Measurements from ENCODE around the gene RCOR2. TPM values are rescaled to one million over a fixed set of nuclear protein-coding genes. Genes with fewer than 3 reads are reported as not detected.

The RCOR2 gene
- total RNA-seq, 1 donor from 2014 or later: 2.6 TPM

GRCh38 chr11:63892228-63892627, 24.7 kb downstream of the RCOR2 start:
- Mint-ChIP-seq H3K9me3 (ENCODE audit: unreplicated experiment) (peaks cover 3% of the 10 kb centered on the region), H3K36me3 (ENCODE audit: unreplicated experiment) (peaks cover 7% of the 10 kb centered on the region), H3K4me3 (ENCODE audit: unreplicated experiment) (no peak overlapping the region), H3K27ac (ENCODE audit: unreplicated experiment) (no peak overlapping the region), H3K27me3 (ENCODE audit: unreplicated experiment) (no peaks in the 10 kb centered on the region), H3K4me1 (ENCODE audit: unreplicated experiment) (peaks cover 15% of the 10 kb centered on the region)
- TF ChIP-seq CTCF (IDR thresholded peaks at IDR 0.05): no peak
- no peak for DNase-seq (ENCODE audit: extremely low spot score, unreplicated experiment)

- H3K4me1 Mint-ChIP-seq (ENCODE audit: unreplicated experiment): peaks cover 19% of the 10 kb centered on the region
- peaks cover 3% of the 10 kb centered on the region for H3K9me3 Mint-ChIP-seq (ENCODE audit: unreplicated experiment)
- peaks cover 4% of the 10 kb centered on the region for H3K36me3 Mint-ChIP-seq (ENCODE audit: unreplicated experiment)
- no peak for TF ChIP-seq CTCF (IDR thresholded peaks at IDR 0.05)
- no peak overlapping the region for H3K4me3 Mint-ChIP-seq (ENCODE audit: unreplicated experiment)
- no peak for DNase-seq (ENCODE audit: extremely low spot score, unreplicated experiment)
- H3K27me3 Mint-ChIP-seq (ENCODE audit: unreplicated experiment): no peaks in the 10 kb centered on the region
- H3K27ac Mint-ChIP-seq (ENCODE audit: unreplicated experiment): peak overlapping the region; percentile 47
These were observed 26.6 kb downstream of the RCOR2 start for GRCh38 chr11:63890368-63890767.

GRCh38 chr11:63889344-63889743, 27.6 kb downstream of the RCOR2 start:
- H3K4me3 Mint-ChIP-seq (ENCODE audit: unreplicated experiment): no peak overlapping the region
- H3K27ac Mint-ChIP-seq (ENCODE audit: unreplicated experiment): peak overlapping the region; percentile 52

GRCh38 chr11:63888170-63889086, 28.5 kb downstream of the RCOR2 start:
- peaks cover 2% of the 10 kb centered on the region for H3K9me3 Mint-ChIP-seq (ENCODE audit: unreplicated experiment)

More at GRCh38 chr11:63889344-63889743, 27.6 kb downstream of the RCOR2 start:
- H3K9me3 Mint-ChIP-seq (ENCODE audit: unreplicated experiment): peaks cover 3% of the 10 kb centered on the region
- peaks cover 19% of the 10 kb centered on the region for H3K4me1 Mint-ChIP-seq (ENCODE audit: unreplicated experiment)
- TF ChIP-seq CTCF (IDR thresholded peaks at IDR 0.05): no peak
- peaks cover 4% of the 10 kb centered on the region for H3K36me3 Mint-ChIP-seq (ENCODE audit: unreplicated experiment)
- H3K27me3 Mint-ChIP-seq (ENCODE audit: unreplicated experiment): no peaks in the 10 kb centered on the region
- no peak for DNase-seq (ENCODE audit: extremely low spot score, unreplicated experiment)

More at GRCh38 chr11:63888170-63889086, 28.5 kb downstream of the RCOR2 start:
- Mint-ChIP-seq H3K27me3 (ENCODE audit: unreplicated experiment) (no peaks in the 10 kb centered on the region), H3K4me1 (ENCODE audit: unreplicated experiment) (peaks cover 19% of the 10 kb centered on the region), H3K27ac (ENCODE audit: unreplicated experiment) (peak overlapping the region; percentile 59), H3K36me3 (ENCODE audit: unreplicated experiment) (peaks cover 7% of the 10 kb centered on the region), H3K4me3 (ENCODE audit: unreplicated experiment) (no peak overlapping the region)
- no peak for TF ChIP-seq CTCF (IDR thresholded peaks at IDR 0.05)
- DNase-seq (ENCODE audit: extremely low spot score, unreplicated experiment): no peak

All from osteocyte (in vitro differentiated cells).